Activated CD8-positive, alpha-beta memory T cell treated with anti-CD3 and anti-CD28 coated beads, Interleukin-2, amount 50 U/mL, for 4 hours (primary cell): ENCODE data around the gene SRA1.

Experiments used
- DNase-seq: peaks from one replicate; pipeline ENCODE4 v3.0.0-alpha.2; 2020

The SRA1 gene

DNA sequence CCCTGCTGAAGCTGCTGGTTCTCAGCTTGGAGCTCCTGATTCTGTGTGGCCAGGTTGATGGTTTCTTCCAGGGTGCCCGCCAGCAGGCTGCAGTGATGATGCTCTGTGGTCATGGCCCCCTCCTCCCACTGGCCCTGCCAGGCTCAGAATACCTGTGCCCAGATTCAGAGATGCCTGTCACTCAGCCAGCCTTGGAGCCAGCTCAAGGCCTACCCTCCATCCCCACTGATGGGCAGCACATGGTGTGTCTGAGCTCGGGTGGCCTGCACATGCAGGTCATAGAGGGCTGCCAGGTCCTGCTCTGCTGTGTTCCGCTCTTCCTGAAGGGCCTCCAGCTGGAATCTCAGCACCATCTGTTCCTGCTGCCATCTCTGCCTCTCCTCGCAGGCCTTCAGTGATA, 12.8 kb upstream of the SRA1 start:
- no peak for DNase-seq

DNA sequence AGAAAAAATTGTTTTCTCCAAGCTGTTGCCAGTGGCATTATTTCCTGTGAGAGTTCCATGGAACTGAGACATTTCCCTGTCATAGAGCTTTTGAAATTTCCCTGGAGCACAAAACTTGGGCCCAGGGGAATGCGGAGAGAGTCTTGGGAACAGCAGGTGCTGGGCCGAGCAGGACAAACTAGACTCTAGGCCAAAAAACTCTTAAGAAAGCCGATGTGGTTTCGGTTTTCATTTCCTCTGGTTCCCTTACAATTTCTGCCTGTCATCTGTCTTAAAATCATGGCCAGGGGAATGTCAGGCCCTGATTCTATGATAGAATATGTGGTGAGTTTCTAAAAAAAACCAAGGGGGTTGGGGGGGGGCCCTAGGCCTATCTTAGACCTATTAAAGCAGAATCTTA, 11.9 kb upstream of the SRA1 start:
- DNase-seq, result no peak

DNA sequence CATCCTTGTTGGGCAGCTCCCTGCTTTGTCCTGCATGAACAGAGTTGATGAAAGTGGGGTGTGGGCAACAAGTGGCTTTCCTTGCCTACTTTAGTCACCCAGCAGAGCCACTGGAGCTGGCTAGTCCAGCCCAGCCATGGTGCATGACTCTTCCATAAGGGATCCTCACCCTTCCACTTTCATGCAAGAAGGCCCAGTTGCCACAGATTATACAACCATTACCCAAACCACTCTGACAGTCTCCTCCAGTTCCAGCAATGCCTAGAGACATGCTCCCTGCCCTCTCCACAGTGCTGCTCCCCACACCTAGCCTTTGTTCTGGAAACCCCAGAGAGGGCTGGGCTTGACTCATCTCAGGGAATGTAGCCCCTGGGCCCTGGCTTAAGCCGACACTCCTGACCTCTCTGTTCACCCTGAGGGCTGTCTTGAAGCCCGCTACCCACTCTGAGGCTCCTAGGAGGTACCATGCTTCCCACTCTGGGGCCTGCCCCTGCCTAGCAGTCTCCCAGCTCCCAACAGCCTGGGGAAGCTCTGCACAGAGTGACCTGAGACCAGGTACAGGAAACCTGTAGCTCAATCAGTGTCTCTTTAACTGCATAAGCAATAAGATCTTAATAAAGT, 11.3 kb upstream of the SRA1 start:
- DNase-seq, result no peak

DNA sequence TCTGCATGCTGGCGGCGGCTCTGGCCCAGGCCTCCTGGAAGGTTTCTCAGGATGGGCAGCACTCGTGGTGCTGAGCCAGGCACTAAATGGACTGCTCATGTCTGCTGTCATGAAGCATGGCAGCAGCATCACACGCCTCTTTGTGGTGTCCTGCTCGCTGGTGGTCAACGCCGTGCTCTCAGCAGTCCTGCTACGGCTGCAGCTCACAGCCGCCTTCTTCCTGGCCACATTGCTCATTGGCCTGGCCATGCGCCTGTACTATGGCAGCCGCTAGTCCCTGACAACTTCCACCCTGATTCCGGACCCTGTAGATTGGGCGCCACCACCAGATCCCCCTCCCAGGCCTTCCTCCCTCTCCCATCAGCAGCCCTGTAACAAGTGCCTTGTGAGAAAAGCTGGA, 10.6 kb upstream of the SRA1 start:
- no peak for DNase-seq

DNA sequence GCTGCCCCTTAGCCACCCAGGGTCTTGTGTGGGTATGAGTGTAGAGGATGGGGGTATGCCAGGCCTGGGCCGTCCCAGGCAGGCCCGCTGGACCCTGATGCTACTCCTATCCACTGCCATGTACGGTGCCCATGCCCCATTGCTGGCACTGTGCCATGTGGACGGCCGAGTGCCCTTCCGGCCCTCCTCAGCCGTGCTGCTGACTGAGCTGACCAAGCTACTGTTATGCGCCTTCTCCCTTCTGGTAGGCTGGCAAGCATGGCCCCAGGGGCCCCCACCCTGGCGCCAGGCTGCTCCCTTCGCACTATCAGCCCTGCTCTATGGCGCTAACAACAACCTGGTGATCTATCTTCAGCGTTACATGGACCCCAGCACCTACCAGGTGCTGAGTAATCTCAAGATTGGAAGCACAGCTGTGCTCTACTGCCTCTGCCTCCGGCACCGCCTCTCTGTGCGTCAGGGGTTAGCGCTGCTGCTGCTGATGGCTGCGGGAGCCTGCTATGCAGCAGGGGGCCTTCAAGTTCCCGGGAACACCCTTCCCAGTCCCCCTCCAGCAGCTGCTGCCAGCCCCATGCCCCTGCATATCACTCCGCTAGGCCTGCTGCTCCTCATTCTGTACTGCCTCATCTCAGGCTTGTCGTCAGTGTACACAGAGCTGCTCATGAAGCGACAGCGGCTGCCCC, 10.0 kb upstream of the SRA1 start:
- DNase-seq, result no peak

DNA sequence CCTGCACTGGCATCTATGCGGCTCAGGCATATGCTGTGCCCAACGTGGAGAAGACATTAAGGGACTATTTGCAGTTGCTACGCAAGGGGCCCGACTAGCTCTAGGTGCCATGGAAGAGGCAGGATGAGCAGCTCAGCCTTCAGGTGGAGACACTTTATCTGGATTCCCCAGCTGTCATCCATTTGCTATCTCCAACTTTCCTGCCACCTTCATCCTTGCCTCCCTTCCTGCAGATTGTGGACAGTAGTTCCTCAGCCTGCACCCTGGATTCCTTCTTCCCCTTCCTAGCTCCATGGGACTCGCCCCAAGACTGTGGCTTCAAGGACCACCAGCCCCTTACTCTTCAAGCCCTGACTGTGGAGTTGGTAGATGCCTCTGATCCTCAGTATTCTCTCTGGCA, 9.4 kb upstream of the SRA1 start:
- DNase-seq, result no peak

DNA sequence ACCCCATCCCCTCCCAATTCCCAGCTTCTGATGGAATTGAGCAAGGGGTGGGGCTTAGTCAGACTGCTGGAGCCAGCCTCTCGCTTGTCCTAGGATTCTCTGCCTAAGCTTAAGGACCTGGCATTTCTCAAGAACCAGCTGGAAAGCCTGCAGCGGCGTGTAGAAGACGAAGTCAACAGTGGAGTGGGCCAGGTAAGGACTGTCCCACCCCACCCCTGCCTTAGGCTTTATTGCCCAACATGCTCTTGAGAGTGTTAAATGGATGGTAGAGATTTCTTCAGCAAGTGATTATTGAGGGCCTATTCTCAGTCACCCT, 8.5 kb upstream of the SRA1 start:
- no peak for DNase-seq

DNA sequence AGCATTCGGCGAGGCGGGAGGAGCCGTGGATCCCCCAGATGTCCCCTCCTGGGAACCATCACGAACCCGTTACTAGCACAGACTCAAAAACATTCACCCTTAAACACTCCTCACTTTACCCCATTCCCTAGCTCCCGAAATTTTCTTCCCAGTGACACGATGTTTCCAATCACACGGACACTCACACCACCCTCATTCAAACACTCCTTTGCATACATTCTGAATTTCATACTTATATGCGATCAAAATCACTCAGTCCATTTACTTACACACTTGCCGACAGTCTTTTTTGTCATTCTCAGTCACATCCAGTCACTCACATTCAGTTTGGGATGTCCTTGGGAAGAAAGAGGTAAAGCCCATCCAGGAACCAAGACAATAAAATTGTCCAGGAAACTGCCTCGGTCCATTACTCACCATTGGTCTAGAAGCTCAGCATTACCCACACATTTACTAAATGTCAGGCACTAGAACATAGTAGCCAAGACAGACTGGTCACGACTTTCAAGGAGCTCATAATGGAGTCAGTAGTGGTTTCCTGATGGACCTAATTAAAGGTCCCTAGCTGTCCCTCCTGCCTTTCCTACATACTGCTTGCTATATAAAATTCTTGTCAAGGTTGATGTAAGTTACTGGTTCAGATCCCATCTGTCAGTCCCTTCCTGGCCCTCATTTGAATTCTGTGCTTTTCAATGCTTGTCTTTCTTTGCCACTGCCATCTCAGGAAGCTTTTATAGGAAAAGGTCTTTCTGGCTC, 7.9 kb upstream of the SRA1 start:
- DNase-seq, result no peak

DNA sequence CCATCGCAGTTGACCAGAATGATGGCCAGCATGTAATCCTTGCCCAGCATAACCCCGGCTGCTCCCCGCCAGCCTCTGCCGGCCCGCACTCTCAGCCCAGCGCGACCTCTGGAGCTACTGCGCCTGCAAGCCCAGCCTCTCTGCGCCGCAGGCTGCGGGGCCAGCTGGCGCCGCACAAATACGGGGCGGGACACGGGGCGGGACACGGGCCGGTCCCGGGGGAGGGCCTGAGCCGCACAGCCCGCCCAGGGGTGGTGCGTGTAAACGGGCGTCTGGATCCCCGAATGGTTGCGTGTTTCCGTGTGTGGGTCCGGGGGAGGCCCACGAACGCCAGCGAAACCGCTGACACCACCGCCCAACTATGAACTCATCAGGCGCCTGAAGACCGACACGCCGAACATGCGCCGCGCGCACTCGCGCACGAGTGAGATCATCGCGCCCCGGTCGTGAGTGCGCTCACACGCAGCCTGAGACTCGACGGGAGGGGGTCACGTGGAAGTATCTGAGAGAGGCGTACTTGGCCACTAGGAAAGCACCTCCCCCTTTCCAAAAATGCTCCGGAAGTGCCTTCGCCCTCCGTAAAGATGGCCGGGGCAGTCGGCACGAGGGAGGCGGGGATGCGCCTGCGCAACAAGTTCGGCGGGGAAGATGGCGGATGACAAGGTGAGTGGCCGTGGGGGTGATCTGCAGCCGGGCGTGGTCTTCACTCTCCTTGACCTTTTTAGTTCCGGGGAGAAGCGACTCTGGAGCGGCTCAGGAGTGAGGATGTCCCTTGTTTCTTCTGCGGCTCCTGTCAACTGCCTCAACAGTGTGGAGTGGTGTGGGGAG, 7.1 kb upstream of the SRA1 start, which contains the start of the genes APBB3 and SLC35A4:
Gene APBB3, minus strand, starts transcription at position 403 of the 828 bp plus-strand sequence. Its CDS starts 353 bp downstream, at position 50.
Gene SLC35A4, plus strand, starts transcription at position 633 of the 828 bp plus-strand sequence. CDS start 2,342 bp downstream, outside the sequence.
- DNase-seq, result peak; percentile 95

DNA sequence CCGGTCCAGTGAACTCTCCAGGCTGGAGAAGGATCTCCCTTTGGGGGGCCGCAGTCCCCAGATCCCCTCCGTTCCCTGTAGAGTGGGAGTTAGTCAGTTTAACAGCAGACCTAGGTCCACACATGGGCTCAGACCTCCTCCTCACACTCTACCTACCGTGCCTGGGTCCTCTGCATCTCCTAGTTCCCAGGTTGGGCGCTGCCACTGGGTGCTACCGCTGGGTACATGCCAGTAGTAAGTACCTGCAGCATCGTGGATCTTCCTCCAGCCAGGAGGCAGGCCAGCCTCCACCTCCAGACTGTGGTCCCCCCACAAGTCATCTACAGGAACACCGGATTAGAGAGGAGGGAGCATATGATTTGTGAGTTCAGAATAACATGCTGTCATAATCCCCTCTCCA, 6.3 kb upstream of the SRA1 start:
- DNase-seq, result no peak

DNA sequence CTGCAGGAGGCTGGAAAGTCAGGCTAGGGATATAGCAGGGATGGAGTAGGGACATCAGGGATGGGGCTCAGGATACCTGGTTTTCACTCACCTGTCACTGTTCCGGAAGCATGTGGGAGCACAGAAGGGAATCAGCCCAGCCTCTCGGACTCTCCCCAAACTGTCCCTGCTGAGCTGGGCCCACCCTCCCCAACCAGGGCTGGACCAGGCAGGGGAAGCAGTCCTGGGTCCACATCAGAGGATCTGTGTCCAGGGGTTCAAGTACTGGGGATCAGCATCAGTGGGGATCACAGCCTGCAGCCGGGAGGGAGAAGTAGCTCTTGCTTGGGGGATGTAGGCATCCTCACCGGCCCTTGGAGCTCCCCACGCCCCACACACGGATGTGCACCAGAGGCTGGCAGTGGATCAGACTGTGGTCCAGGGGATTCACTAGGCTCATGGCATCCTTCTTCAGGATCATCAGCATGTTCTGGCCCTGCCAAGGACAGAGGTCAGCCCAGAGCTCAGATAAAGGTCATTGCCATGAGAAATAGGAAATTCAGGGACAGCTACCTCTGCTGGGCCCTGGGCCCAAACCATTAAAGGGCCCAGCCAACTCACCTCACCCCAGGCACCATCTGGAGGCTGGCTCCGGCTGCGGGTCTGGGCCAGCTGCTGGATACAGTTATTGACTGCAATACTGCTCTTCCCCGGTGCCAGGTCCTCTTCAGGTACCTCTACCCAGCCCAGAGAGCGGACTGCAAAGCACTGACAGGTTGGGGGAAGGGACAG, 4.7 kb upstream of the SRA1 start:
- no peak for DNase-seq

DNA sequence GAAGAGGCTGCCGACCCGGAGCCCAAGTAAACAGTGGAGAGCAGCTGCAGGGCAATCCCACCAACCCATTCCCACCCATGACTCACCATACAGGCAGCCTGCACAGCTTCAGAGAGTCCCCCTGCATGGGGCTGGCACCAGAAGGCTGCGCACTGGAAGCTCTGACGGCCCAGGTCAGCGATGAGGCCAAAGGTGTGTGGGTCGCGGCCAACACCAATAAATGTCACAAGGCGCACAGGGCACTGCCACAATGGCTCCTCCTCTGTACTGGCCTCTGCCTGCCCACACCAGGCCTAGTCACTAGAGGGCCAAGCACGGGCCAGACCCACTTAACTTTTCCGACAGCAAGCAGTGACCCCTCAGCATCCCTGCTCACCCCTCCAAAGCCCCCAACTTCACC, 3.0 kb upstream of the SRA1 start:
- DNase-seq, result no peak

DNA sequence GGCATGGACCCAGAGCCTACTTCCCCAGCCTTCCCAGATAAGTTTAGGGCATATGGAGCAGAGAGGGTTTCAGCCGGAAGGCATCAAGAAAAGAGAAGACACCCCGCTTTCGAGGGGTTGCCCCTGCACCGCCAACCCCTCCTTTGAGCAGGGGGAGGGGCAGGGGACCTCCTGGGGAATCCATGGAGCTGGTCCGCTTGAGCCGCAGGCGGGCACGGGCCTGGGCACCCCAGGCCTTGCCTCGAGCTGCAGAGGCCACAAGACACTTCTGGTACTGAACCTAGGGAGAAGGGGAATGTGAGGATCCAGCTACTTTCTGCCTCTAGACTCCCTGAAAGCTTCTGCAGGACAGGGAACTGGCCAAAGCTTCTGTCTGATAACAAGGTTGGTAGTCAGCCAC, 1.3 kb upstream of the SRA1 start:
- DNase-seq, result no peak

DNA sequence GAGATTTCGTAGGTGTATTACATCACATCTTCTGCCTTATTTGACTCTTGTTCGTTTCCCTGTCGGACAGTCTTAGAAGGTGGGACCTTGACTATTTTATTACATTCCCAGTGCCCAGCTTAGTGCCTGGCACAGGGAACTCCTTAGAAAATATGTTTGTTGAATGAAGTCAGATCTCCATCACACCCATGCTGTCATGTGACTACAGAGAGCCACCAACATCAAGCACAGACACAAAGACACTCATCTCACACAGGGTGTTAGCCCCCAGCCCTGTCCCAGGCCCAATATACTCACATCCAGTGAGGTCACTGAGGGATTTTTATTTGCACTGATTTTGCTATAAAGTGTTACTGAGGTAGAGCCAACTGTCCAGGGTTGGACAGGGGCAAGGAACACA, 692 bp upstream of the SRA1 start:
- no peak for DNase-seq

DNA sequence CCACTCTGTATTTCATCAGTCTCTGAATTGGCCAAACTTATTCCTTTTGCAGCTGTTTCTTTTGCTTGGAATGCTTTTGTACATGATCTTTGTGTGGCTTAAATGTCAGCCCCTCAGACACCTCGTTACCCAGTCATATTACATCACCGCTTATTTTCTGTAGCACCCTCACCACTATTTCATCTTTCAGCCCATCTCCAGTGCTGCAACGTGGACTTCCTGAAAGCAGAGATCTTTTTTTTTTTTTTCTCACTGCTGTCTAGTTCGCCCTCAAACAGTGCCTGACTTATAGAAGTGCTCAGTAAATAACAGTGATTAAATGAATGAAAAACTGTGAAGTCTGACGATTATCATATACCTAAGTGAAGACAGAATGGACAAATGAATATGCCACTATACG, 835 bp downstream of the SRA1 start:
- no peak for DNase-seq

DNA sequence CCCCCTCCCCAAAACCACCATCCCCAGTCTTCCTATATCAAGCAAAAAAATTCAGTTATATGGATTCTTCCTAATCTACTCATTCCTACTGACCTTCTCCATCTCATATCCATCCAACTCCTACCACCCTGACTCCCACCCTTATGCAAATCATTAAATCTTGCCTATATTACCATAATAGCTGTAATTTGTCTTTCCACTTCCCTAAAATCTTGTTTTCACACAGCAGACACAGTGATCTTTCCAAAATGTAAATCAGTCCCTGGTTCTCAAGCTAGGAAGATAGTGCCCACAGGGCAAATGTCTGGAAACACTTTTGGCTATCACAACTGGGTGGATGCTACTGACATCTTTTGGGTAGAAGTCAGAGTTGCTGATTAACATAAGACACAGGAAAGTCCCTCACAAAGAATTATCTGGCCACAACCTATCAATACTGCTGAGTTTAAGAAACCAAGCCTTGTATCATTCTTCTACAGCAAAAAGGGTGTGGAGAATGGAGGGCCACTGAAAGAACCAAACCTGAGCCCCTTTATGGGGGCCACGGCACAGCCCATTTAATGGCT, 1.4 kb downstream of the SRA1 start:
- no peak for DNase-seq

DNA sequence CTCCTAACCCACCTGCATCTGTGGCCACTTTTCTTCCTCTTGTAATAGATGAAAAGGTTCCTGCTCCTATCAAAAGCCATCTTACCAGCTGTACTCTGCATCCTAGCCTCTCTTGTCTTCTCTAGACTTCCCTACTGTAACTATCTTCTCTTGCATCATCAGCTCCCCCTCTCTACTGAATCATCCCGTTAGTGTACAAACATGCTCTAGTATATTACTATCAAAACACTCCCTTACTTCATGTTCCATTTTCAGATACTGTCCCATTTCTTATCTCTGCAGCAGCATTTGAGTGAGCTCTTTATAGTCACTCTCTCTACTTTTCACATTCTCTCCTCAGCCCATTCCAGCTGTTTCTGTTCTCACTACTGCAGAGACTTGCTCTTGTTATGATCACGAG, 2.8 kb downstream of the SRA1 start:
- DNase-seq, result no peak

DNA sequence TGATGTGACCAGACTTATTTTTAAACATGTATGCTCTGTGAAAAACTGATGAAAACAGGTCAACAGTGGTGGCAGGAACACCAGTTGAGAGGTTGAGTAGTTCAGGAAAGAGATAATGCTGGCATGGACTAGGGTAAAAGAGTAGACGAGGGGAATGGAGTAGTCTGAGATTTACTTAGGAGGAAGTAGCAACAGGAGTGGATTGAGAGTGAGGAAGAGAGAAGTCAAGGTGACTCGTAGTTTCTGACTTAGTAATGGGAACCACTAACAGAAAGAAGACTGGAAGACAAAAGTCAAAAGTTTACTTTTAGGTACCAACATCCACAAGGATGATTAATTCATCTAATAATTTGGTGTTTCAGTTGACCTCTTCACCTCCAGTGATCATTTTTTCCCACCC, 3.6 kb downstream of the SRA1 start:
- DNase-seq, result no peak

DNA sequence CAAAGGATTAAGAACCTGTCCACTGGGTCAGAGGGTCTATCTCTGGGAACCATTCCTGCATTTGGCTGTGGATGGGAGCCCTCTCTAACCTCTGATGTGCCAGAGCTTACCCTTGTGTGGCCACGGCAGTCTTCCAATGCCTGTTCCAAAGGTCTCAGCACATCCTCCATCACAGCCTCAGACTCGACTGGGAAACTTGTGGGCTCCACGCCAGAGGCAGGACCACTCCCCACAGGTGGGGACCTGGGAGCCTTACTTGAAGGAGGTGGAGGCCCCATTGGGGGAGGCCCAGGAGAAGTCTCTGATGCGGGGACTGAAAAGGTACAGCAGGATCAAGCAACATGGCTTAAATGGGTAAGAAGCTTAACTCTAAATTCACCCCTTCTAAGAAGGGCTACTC, 5.4 kb downstream of the SRA1 start:
- DNase-seq, result no peak

DNA sequence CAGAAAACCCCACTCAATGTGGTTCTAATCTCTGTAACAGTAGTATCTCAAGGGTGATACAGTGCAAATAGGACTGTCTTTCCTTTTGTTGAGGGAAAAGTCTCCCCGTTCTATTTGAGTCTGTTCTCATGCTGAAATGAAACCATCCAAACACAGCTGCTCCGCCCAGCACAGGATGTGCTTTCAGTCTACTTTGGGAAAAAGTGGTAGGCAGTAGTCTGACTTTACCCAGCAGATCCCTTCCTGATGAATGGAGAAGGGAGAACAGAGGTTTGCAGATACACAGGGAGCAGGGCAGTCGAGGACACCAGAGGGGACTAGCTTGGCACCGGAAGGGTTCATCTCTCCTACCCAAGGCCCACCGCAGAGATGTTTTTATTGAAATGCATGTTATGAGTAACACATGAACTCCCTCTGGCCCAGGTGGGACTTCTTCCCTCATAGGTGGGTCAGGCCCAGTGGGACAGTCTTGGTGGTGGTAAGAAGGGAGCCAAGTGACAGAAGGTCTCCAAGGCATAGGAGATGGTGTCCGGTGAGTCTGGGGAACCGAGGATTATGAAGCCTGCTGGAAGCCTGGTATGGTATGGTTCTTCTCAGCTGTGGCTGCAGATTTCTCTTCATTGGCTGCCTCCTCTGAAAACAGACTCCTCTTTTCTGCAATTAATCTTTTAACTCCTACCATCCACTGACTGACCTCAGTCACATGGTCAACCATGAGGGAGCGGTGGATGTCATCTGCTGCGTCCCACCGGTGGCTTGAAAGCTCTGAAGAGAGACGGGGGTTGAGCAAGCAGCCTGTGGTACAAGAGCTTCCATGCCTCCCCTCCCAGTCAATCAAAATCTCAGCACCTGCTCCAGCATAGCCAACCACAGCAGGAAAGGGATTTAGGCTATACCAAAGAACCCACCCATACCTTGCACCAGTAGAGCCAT, 6.9 kb downstream of the SRA1 start:
- DNase-seq, result no peak
